HG03097 (cell line): ENCODE data around the gene SV2C.

Experiments
- ATAC-seq: cut with Tn5 transposase; IDR thresholded peaks from one replicate; pipeline ENCODE4 v1.9.1; 2021; ENCODE audit not compliant: unreplicated experiment, low FRiP score

The SV2C gene

GRCh38 chr5:76099756-76100155 lies 16.6 kb downstream of the SV2C start:
- no peak for ATAC-seq

GRCh38 chr5:76104027-76104426 lies 20.8 kb downstream of the SV2C start:
- no peak for ATAC-seq

- no peak for ATAC-seq
Observed at GRCh38 chr5:76106149-76106548, 23.0 kb downstream of the SV2C start.

GRCh38 chr5:76111477-76112174 lies 28.4 kb downstream of the SV2C start:
- no peak for ATAC-seq

- no peak for ATAC-seq
Observed at GRCh38 chr5:76113103-76113502, 29.9 kb downstream of the SV2C start.

GRCh38 chr5:76114179-76114851 lies 31.1 kb downstream of the SV2C start:
- ATAC-seq: no peak

GRCh38 chr5:76125346-76125745 lies 42.2 kb downstream of the SV2C start:
- no peak for ATAC-seq

- no peak for ATAC-seq
Observed at GRCh38 chr5:76125888-76126287, 42.7 kb downstream of the SV2C start.

GRCh38 chr5:76134003-76134402 lies 50.8 kb downstream of the SV2C start:
- ATAC-seq: no peak

GRCh38 chr5:76134646-76135045 lies 51.5 kb downstream of the SV2C start:
- ATAC-seq: no peak

- no peak for ATAC-seq
Observed at GRCh38 chr5:76137887-76138542, 54.8 kb downstream of the SV2C start.

GRCh38 chr5:76143884-76144283 lies 60.7 kb downstream of the SV2C start:
- no peak for ATAC-seq

- ATAC-seq: no peak
Observed at GRCh38 chr5:76144513-76145274, 61.5 kb downstream of the SV2C start.

GRCh38 chr5:76145945-76146344 lies 62.8 kb downstream of the SV2C start:
- ATAC-seq: no peak

- ATAC-seq: no peak
Observed at GRCh38 chr5:76149636-76150035, 66.5 kb downstream of the SV2C start.

- ATAC-seq: no peak
Observed at GRCh38 chr5:76152161-76152560, 69.0 kb downstream of the SV2C start.

GRCh38 chr5:76152700-76153099 lies 69.5 kb downstream of the SV2C start:
- ATAC-seq: no peak

- ATAC-seq: no peak
Observed at GRCh38 chr5:76153271-76153670, 70.1 kb downstream of the SV2C start.

- no peak for ATAC-seq
Observed at GRCh38 chr5:76154009-76154690, 71.0 kb downstream of the SV2C start.

- no peak for ATAC-seq
Observed at GRCh38 chr5:76155536-76155935, 72.4 kb downstream of the SV2C start.

GRCh38 chr5:76162335-76162734 lies 79.2 kb downstream of the SV2C start:
- no peak for ATAC-seq
